GM19035 (cell line): ENCODE results near the gene PALM3.
A peak's percentile ranks its signal among the peaks of the same experiment; 100 is the strongest.
"Not testable (repeated sequence)": the region's sequence is repeated elsewhere in the genome, so short reads cannot be mapped to it uniquely, and the experiment has no call there.

Experiments
- ATAC-seq: cut with Tn5 transposase; IDR thresholded peaks from one replicate; pipeline ENCODE4 v1.9.1; 2021; ENCODE audit not compliant: unreplicated experiment

The PALM3 gene

GRCh38 chr19:14035159-14035558 is 26.7 kb downstream of the PALM3 start:
- ATAC-seq: not testable (repeated sequence)

GRCh38 chr19:14033946-14034345 is 27.9 kb downstream of the PALM3 start:
- no peak for ATAC-seq

GRCh38 chr19:14031719-14032480 is 30.0 kb downstream of the PALM3 start, which contains the start of gene IL27RA:
TSS of gene IL27RA (plus strand) at chr19:14031762. CDS start at chr19:14031873, 111 bp downstream.
- ATAC-seq: no peak

GRCh38 chr19:14030997-14031718 is 30.7 kb downstream of the PALM3 start:
- ATAC-seq: no peak

GRCh38 chr19:14028901-14029300 is 33.0 kb downstream of the PALM3 start:
- ATAC-seq: no peak

- no peak for ATAC-seq
These were observed 33.9 kb downstream of the PALM3 start, which contains the start of gene RLN3 for GRCh38 chr19:14027856-14028450. TSS of gene RLN3 (plus strand) at chr19:14028148. CDS start at chr19:14028205, 57 bp downstream.

- not testable (repeated sequence) for ATAC-seq
These were observed 35.2 kb downstream of the PALM3 start for GRCh38 chr19:14026652-14027192.

- ATAC-seq: no peak
These were observed 38.3 kb downstream of the PALM3 start for GRCh38 chr19:14023404-14024235.

GRCh38 chr19:14022469-14022868 is 39.4 kb downstream of the PALM3 start:
- ATAC-seq: no peak

- no peak for ATAC-seq
These were observed 40.4 kb downstream of the PALM3 start for GRCh38 chr19:14021474-14021873.

GRCh38 chr19:14019739-14020138 is 42.1 kb downstream of the PALM3 start:
- ATAC-seq: not testable (repeated sequence)

GRCh38 chr19:14019100-14019499 is 42.8 kb downstream of the PALM3 start:
- no peak for ATAC-seq

- ATAC-seq: peak; percentile 88
These were observed 46.3 kb downstream of the PALM3 start for GRCh38 chr19:14015524-14016035.

GRCh38 chr19:14012378-14012915 is 49.4 kb downstream of the PALM3 start:
- ATAC-seq: no peak

GRCh38 chr19:14006766-14007562 is 54.9 kb downstream of the PALM3 start:
- peak; percentile 38 for ATAC-seq

GRCh38 chr19:14006085-14006765 is 55.7 kb downstream of the PALM3 start, which contains the start of gene RFX1:
TSS of gene RFX1 (minus strand) at chr19:14006320. CDS start at chr19:13993843, 12,477 bp downstream.
- peak; percentile 82 for ATAC-seq

GRCh38 chr19:14005349-14006084 is 56.4 kb downstream of the PALM3 start:
- ATAC-seq: peak; percentile 37
